Measurements from ENCODE around the gene SLC7A10.
"Not testable (repeated sequence)": the region's sequence is repeated elsewhere in the genome, so short reads cannot be mapped to it uniquely, and the experiment has no call there.

Gene SLC7A10

GRCh38 chr19:33229962-33230361, 4.3 kb upstream of the SLC7A10 start:
- POLR2A ChIA-PET: no interaction called here
- no peak for TF ChIP-seq CTCF (IDR thresholded peaks at IDR 0.05; ENCODE audit: control extremely low read depth, extremely low read depth, low read depth, missing control alignments)
- no peak for DNase-seq (ENCODE audit: extremely low spot score)
- CTCF ChIA-PET: no interaction called here

DNA sequence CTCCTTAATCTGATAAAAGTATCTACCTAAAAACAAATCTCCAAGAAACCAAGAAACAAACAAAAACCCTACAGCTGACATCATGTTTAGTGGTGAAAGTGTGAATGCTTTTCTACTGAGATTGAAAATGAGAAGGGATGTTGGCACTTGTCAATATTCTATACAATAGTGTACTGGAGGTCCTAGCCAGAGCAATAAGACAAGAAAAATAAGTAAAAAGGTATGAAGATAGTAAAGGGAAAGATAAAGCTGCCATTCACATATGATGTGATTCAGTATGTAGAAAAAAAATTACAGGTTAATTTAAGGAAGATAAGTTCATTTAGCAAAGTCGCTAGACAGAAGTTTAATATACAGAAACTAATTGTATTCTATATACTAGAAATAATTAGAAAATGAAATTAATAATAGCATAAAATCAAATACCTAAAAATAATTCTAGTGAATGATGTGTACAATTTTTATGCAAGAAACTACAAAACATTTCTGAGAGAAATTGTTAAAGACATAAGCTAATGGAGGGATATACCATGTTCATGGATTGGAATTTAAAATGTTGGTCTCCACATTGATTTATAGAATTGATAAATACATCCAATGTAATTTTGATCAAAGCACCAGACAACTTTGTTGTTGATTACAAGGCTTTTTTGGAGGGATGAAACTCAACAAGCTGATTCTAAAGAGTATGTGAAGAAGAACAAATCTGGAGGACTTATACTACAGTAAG, 2.4 kb upstream of the SLC7A10 start:
- CTCF ChIA-PET: interaction anchor here (1.1 to 1.3 kb wide), 2 partner anchors 177 to 179 kb away, joined by 3 to 5 read pairs; no protein-coding TSS in a partner anchor

DNA sequence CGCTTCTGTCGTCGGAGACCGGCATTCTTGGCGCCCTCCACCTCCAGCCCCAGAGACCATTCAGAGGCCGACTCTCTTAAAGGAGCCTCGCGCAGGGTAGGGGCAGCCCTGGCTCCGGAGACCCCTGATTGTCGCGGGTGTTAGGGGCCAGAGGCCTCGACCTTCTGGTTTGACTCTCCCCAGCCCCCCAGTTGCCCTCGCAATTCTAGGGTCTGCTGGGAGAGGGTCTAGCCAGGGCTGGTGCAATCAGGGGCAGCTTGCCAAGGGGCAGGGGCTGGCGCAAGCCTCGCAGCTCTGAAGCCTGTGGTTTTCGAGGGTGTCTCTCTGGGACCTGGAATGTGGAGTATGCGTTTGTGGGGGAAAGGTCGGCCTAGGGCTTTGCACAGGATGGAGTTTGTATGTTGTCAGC, 1.6 kb upstream of the SLC7A10 start:
- DNase-seq (ENCODE audit: extremely low spot score): no peak
- CTCF ChIA-PET: no interaction called here
- no peak for TF ChIP-seq CTCF (IDR thresholded peaks at IDR 0.05; ENCODE audit: control extremely low read depth, extremely low read depth, low read depth, missing control alignments)
- POLR2A ChIA-PET: no interaction called here

More for the DNA sequence above, 2.4 kb upstream of the SLC7A10 start:
- DNase-seq (ENCODE audit: extremely low spot score): no peak
- POLR2A ChIA-PET: no interaction called here
- TF ChIP-seq CTCF (IDR thresholded peaks at IDR 0.05; ENCODE audit: control extremely low read depth, extremely low read depth, low read depth, missing control alignments): no peak

DNA sequence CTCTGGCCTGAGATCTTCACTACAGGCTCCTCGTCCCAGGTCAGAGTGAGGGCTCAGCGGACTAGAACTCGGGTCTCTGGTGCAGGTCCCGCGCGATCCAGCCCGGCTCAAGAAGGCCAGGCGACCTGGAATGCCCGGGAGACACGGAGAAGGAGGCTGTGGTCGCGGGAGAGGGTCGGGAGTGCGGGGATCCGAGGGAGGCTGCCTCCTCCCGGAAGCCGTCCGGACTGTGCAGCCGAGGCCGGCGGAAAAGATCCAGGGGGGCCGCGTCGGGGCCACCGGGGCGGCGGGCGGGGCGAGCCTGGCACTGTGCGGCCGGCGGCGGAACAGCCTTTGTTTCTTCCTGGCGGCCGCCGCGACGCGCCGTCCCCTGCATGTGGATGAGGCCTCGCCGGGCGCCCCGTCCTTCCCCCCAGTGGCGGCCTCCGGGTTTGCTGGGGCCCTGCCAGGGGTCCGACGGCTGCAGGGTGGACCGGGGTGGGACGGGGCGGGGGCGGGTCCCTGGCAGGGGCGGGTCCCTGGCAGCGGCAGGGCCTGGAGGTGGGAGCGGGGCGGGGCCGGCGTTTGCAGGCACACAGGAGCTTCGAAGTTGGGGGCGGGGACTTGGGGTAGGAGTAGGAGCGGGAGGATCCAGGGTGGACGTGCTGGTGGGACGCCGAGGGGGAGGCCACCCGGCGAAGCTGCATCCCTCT, 1.0 kb upstream of the SLC7A10 start:
- TF ChIP-seq CTCF (IDR thresholded peaks at IDR 0.05; ENCODE audit: control extremely low read depth, extremely low read depth, low read depth, missing control alignments): no peak
- POLR2A ChIA-PET: no interaction called here
- CTCF ChIA-PET: no interaction called here
- DNase-seq (ENCODE audit: extremely low spot score): no peak

- TF ChIP-seq CTCF (IDR thresholded peaks at IDR 0.05; ENCODE audit: control extremely low read depth, extremely low read depth, low read depth, missing control alignments): no peak
- POLR2A ChIA-PET: no interaction called here
- DNase-seq (ENCODE audit: extremely low spot score): no peak
- CTCF ChIA-PET: interaction anchor here (3.3 kb wide), 1 partner anchor 11 kb away, joined by 15 read pairs; no protein-coding TSS in a partner anchor
Measured at GRCh38 chr19:33224694-33225457, 774 bp downstream of the SLC7A10 start.

- CTCF ChIA-PET; DNase-seq (ENCODE audit: extremely low spot score); POLR2A ChIA-PET: not testable (repeated sequence)
Measured at GRCh38 chr19:33222255-33222654, 3.4 kb downstream of the SLC7A10 start.

GRCh38 chr19:33221638-33222037, 4.0 kb downstream of the SLC7A10 start:
- ChIA-PET CTCF (no interaction called here), POLR2A (no interaction called here)
- no peak for TF ChIP-seq CTCF (IDR thresholded peaks at IDR 0.05; ENCODE audit: control extremely low read depth, extremely low read depth, low read depth, missing control alignments)
- DNase-seq (ENCODE audit: extremely low spot score): no peak

All from GM10248 (cell line).